ENCODE data around the gene TREML4. TPM values are rescaled to one million over a fixed set of nuclear protein-coding genes. Genes with fewer than 3 reads are reported as not detected.

The TREML4 gene
- total RNA-seq, 4 donors from 2014 or later, result not detected

GRCh38 chr6:41228616-41229015 lies 467 bp downstream of the TREML4 start:
- H3K27me3 ChIP-seq, result no peaks in the 10 kb centered on the region
- H3K4me3 ChIP-seq (replicated peaks in 1 of 3), result no peak overlapping the region
- TF ChIP-seq CTCF (IDR thresholded peaks at IDR 0.05) (no peak), POLR2A (IDR thresholded peaks at IDR 0.05) (no peak)

GRCh38 chr6:41229721-41230120 lies 1.6 kb downstream of the TREML4 start:
- Histone ChIP-seq H3K27ac (no peak overlapping the region), H3K27me3 (no peaks in the 10 kb centered on the region), H3K4me3 (replicated peaks in 1 of 3) (no peak overlapping the region), H3K9me3 (no peaks in the 10 kb centered on the region), H3K4me1 (no peaks in the 10 kb centered on the region), H3K36me3 (no peaks in the 10 kb centered on the region)
- WGBS, 2 donors, result 82 to 93% methylated on average over 4 of the region's 4 CpGs
- TF ChIP-seq CTCF (IDR thresholded peaks at IDR 0.05) (no peak), POLR2A (IDR thresholded peaks at IDR 0.05) (no peak)
- DNase-seq, result no peak
- intact Hi-C loops (cut with DNase I), result no loop called here

More at GRCh38 chr6:41228616-41229015, 467 bp downstream of the TREML4 start:
- no peak for DNase-seq
- Histone ChIP-seq H3K27ac (no peak overlapping the region), H3K9me3 (no peaks in the 10 kb centered on the region), H3K36me3 (no peaks in the 10 kb centered on the region), H3K4me1 (no peaks in the 10 kb centered on the region)
- intact Hi-C loops (cut with DNase I), result no loop called here
- WGBS, 2 donors, result 43 to 56% methylated on average over 3 to 4 of the region's 5 CpGs

- Histone ChIP-seq H3K27ac (no peak overlapping the region), H3K27me3 (no peaks in the 10 kb centered on the region), H3K36me3 (no peaks in the 10 kb centered on the region), H3K4me1 (no peaks in the 10 kb centered on the region), H3K9me3 (no peaks in the 10 kb centered on the region), H3K4me3 (replicated peaks in 1 of 3) (no peak overlapping the region)
- TF ChIP-seq POLR2A (IDR thresholded peaks at IDR 0.05) (no peak), CTCF (IDR thresholded peaks at IDR 0.05) (no peak)
- intact Hi-C loops (cut with DNase I), result no loop called here
- WGBS, 2 donors, result 64 to 69% methylated on average over 5 of the region's 5 CpGs
- no peak for DNase-seq
These were observed 3.1 kb downstream of the TREML4 start for GRCh38 chr6:41231246-41231645.

- DNase-seq, result no peak
- H3K4me3 ChIP-seq (replicated peaks in 1 of 3), result no peak overlapping the region
- H3K9me3 ChIP-seq, result no peaks in the 10 kb centered on the region
- H3K27me3 ChIP-seq, result no peaks in the 10 kb centered on the region
- intact Hi-C loops (cut with DNase I), result no loop called here
- H3K4me1 ChIP-seq, result no peaks in the 10 kb centered on the region
- H3K27ac ChIP-seq, result no peak overlapping the region
- H3K36me3 ChIP-seq, result no peaks in the 10 kb centered on the region
- WGBS, 2 donors, result 84 to 87% methylated on average over 6 of the region's 6 CpGs
- TF ChIP-seq POLR2A (IDR thresholded peaks at IDR 0.05) (no peak), CTCF (IDR thresholded peaks at IDR 0.05) (no peak)
These were observed 4.5 kb downstream of the TREML4 start for GRCh38 chr6:41232667-41233066.

- 79 to 90% methylated on average over 4 of the region's 4 CpGs for WGBS, 2 donors
These were observed 8.1 kb downstream of the TREML4 start for GRCh38 chr6:41236276-41236675.

More at GRCh38 chr6:41236276-41236675, 8.1 kb downstream of the TREML4 start:
- no peaks in the 10 kb centered on the region for H3K36me3 ChIP-seq
- no peak overlapping the region for H3K27ac ChIP-seq
- no peak overlapping the region for H3K4me3 ChIP-seq (replicated peaks in 1 of 3)
- H3K4me1 ChIP-seq, result no peaks in the 10 kb centered on the region
- H3K9me3 ChIP-seq, result no peaks in the 10 kb centered on the region
- no peaks in the 10 kb centered on the region for H3K27me3 ChIP-seq
- intact Hi-C loops (cut with DNase I), result no loop called here
- no peak for DNase-seq
- TF ChIP-seq CTCF (IDR thresholded peaks at IDR 0.05), result no peak
- no peak for TF ChIP-seq POLR2A (IDR thresholded peaks at IDR 0.05)

Measured in thyroid gland (tissue), 4 donors.